ENCODE results near the gene CACNA1A.
"Not testable (repeated sequence)": the region's sequence is repeated elsewhere in the genome, so short reads cannot be mapped to it uniquely, and the experiment has no call there.

The CACNA1A gene

GRCh38 chr19:13427273-13428051 lies 78.8 kb downstream of the CACNA1A start:
- DNase-seq (ENCODE audit: low read depth): no peak

- DNase-seq (ENCODE audit: low read depth): not testable (repeated sequence)
Measured at GRCh38 chr19:13425875-13426274, 80.4 kb downstream of the CACNA1A start.

GRCh38 chr19:13425151-13425550 lies 81.1 kb downstream of the CACNA1A start:
- DNase-seq (ENCODE audit: low read depth): no peak

- DNase-seq (ENCODE audit: low read depth): no peak
Measured at GRCh38 chr19:13420780-13421179, 85.5 kb downstream of the CACNA1A start.

GRCh38 chr19:13417054-13417453 lies 89.2 kb downstream of the CACNA1A start:
- DNase-seq (ENCODE audit: low read depth): no peak

- no peak for DNase-seq (ENCODE audit: low read depth)
Measured at GRCh38 chr19:13411899-13412298, 94.4 kb downstream of the CACNA1A start.

- DNase-seq (ENCODE audit: low read depth): no peak
Measured at GRCh38 chr19:13410946-13411345, 95.3 kb downstream of the CACNA1A start.

GRCh38 chr19:13408889-13409518 lies 97.3 kb downstream of the CACNA1A start:
- no peak for DNase-seq (ENCODE audit: low read depth)

- no peak for DNase-seq (ENCODE audit: low read depth)
Measured at GRCh38 chr19:13404236-13404635, 102.0 kb downstream of the CACNA1A start.

GRCh38 chr19:13401388-13401787 lies 104.9 kb downstream of the CACNA1A start:
- DNase-seq (ENCODE audit: low read depth): no peak

- DNase-seq (ENCODE audit: low read depth): no peak
Measured at GRCh38 chr19:13400296-13400695, 106.0 kb downstream of the CACNA1A start.

GRCh38 chr19:13399746-13400145 lies 106.5 kb downstream of the CACNA1A start:
- DNase-seq (ENCODE audit: low read depth): no peak

- DNase-seq (ENCODE audit: low read depth): no peak
Measured at GRCh38 chr19:13398780-13399726, 107.2 kb downstream of the CACNA1A start.

GRCh38 chr19:13398182-13398581 lies 108.1 kb downstream of the CACNA1A start:
- no peak for DNase-seq (ENCODE audit: low read depth)

- no peak for DNase-seq (ENCODE audit: low read depth)
Measured at GRCh38 chr19:13396250-13397080, 109.8 kb downstream of the CACNA1A start.

- no peak for DNase-seq (ENCODE audit: low read depth)
Measured at GRCh38 chr19:13382633-13382938, 123.7 kb downstream of the CACNA1A start.

- no peak for DNase-seq (ENCODE audit: low read depth)
Measured at GRCh38 chr19:13381827-13382632, 124.2 kb downstream of the CACNA1A start.

- no peak for DNase-seq (ENCODE audit: low read depth)
Measured at GRCh38 chr19:13376537-13376936, 129.7 kb downstream of the CACNA1A start.

GRCh38 chr19:13373599-13373998 lies 132.7 kb downstream of the CACNA1A start:
- DNase-seq (ENCODE audit: low read depth): no peak

- DNase-seq (ENCODE audit: low read depth): no peak
Measured at GRCh38 chr19:13370948-13371347, 135.3 kb downstream of the CACNA1A start.

All from activated T-cell treated with anti-CD3 and anti-CD28 coated beads for 1 hour (primary cell).